ENCODE measurements around the gene GMPPA.

DNA sequence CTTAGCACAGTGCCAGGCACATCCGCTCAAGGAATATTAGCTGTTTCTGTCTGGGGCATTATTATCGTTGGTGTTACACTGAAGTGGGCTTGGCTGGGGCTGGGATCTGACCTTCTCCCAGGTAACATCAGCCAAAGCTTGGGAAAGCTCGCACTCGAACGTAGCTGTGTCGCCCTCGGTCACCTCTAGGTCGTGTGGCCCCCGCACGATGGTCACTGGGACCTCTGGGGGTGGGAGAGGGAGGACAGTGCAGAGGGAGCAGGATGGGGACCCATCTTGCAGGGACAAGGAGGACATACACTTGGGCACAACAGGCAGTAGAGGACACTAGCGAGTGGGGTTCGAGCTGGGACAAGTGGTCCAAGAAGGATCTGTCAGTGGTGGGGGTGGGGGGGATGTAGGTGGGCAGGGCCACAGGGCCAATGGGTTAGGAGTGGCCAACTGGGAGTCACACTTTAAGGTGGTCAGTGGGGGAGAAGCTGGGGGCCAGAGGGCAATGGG lies 54.8 kb downstream of the GMPPA start:
- TF ChIP-seq CTCF (IDR thresholded peaks at IDR 0.05) (no peak), EP300 (IDR thresholded peaks at IDR 0.05) (no peak), POLR2A (IDR thresholded peaks at IDR 0.05) (no peak)
